Measurements from ENCODE around the gene GNLY. TPM values are rescaled to one million over a fixed set of nuclear protein-coding genes. Genes with fewer than 3 reads are reported as not detected.

Gene GNLY
- not detected in 2 replicates for total RNA-seq

GRCh38 chr2:85694052-85695025 lies at the start of gene GNLY:
TSS of gene GNLY (plus strand) at chr2:85694358. CDS start at chr2:85694419, 61 bp downstream.

GRCh38 chr2:85668009-85668856 lies 25.9 kb upstream of the GNLY start, which contains the start of gene SFTPB:
TSS of gene SFTPB (minus strand) at chr2:85668199. CDS start at chr2:85668183, 16 bp downstream.

Other genes starting within 250 kb of the GNLY start
- gene MAT2A, start 155.2 kb upstream of the GNLY start, total RNA-seq: 59.4 and 67.5 TPM in 2 replicates
- 62.0 and 91.3 TPM in 2 replicates for gene GGCX, start 132.9 kb upstream of the GNLY start, total RNA-seq
- not detected in 2 replicates for gene VAMP8, start 116.8 kb upstream of the GNLY start, total RNA-seq
- gene VAMP5, start 109.9 kb upstream of the GNLY start, total RNA-seq: 89.7 and 102 TPM in 2 replicates
- 218 and 231 TPM in 2 replicates for gene RNF181, start 98.6 kb upstream of the GNLY start, total RNA-seq
- 5.8 and 11.0 TPM in 2 replicates for gene TMEM150A, start 91.7 kb upstream of the GNLY start, total RNA-seq
- 8.0 and 11.8 TPM in 2 replicates for gene C2orf68, start 82.3 kb upstream of the GNLY start, total RNA-seq
- gene USP39, start 78.2 kb upstream of the GNLY start, total RNA-seq: 46.4 and 81.5 TPM in 2 replicates
- gene SFTPB, start 26.2 kb upstream of the GNLY start, total RNA-seq: under 0.01 TPM in 1 of 2 replicates, not detected in the other
- gene ATOH8, start 59.6 kb downstream of the GNLY start, total RNA-seq: 1.2 and 7.4 TPM in 2 replicates
- gene ST3GAL5, start 194.6 kb downstream of the GNLY start, total RNA-seq: 6.3 and 7.8 TPM in 2 replicates